Measurements from ENCODE around the gene RBCK1.

The RBCK1 gene

DNA sequence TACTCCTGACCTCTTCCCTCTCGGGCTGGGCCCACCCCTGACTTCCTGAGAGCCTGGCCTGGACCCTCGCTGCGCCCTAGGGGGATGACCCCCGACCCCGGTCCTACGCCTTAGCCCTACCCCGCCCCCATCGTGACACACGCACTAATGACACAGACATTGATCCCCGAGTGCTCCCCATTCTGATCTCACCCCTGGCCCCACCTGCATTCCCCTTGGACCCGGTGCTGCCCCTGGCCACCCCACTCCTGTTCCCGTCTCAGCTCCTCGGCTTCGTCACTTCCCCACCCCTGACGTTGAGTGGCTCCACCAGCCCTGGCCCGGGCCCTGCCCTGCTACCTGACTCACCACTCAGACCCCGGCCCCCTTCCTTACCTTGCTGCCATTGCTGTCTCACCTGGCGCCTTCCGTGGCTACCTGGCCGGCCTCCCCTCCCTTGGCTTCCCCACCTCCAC is 12.1 kb downstream of the RBCK1 start:
- peak; percentile 78 for DNase-seq

DNA sequence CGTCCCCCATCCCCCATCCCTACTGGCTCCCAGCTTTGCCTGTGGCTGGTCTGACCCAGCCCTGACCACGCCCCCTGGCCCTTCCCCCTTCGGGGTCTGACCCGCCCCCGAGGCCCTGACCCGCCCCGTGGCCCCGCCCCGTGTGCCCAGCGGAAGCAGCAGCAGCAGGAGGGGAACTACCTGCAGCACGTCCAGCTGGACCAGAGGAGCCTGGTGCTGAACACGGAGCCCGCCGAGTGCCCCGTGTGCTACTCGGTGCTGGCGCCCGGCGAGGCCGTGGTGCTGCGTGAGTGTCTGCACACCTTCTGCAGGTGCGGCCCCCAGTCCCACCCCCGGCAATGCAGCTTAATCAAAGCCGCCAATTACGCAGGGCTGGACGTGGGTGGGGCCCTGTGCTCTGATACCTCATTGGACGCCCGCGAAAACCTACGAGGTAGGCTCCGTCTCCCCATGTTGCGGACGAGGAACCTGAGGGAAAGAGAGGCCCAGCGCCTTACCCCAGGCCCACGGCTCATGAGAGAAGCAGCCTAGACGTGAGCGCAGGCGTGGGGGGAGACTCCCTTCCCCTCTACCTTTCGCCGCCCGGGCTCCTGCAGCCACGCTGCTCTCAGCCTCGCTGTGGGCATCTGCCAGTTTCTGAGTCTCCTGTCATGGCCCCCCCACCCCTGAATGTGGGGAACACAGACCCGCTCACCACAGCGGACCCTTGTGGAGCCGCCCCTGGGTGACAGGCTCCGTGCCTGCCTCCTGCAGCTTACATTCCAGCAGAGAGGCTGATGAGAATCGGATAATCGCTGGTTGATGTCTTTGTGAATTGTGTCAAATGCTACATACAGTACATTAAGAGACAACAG is 12.8 kb downstream of the RBCK1 start:
- DNase-seq, result peak; percentile 88

DNA sequence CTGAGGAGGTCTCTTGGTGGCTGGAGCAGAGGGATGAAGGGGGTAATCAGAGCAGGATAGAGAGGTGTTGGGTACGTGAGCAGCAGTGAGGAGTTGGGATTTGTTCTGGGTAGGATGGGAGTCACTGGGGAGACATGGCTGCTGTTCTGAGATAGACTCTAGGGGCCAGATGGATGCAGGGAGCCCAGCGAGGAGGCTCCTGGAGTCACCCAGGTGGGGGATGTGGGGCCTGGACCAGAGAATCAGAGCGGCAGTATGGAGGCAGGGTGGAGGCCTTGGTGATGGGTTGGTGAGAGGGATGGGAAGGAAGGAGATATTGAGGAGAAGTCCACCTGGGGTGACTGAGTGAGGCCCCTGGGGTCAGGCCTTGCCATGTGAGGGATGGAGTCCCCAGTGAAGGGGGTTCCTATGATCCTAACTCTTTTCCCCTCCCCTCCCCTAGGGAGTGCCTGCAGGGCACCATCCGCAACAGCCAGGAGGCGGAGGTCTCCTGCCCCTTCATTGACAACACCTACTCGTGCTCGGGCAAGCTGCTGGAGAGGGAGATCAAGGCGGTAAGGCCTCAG is 13.7 kb downstream of the RBCK1 start:
- no peak for DNase-seq

DNA sequence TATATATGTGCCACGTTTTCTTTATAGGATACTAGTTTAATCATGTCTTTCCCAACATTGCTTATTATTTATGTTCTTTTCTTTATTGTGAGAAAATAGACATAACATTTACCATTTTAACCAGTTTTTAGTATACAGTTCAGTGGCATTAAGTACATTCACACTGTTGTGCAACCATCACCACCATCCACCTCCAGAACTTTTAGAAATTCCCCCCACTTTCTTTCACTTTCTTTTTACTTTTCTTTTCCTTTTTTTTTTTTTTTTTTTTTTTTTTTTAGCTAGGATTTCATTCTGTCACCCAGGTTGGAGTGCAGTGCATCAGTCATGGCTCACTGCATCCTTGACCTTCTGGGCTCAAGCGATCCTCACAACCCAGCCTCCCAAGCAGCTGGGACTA is 18.5 kb downstream of the RBCK1 start:
- DNase-seq, result no peak

DNA sequence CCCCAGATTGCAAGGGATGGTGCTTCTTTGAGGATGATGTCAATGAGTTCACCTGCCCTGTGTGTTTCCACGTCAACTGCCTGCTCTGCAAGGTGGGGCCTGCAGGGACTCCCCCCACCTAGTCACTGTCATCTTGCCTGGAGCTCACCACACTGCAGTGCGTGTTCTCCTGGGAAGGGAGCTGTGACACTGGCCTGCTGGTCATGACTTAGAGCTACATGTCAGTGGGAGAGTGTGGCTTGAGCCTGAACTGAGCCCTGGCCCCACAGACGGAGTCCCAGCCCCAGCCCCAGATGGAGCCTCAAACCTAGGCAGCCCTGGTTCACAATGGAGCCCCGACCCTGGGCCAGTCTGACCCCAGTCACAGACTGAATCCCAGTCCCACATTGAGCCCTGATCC is 19.3 kb downstream of the RBCK1 start:
- DNase-seq, result no peak

DNA sequence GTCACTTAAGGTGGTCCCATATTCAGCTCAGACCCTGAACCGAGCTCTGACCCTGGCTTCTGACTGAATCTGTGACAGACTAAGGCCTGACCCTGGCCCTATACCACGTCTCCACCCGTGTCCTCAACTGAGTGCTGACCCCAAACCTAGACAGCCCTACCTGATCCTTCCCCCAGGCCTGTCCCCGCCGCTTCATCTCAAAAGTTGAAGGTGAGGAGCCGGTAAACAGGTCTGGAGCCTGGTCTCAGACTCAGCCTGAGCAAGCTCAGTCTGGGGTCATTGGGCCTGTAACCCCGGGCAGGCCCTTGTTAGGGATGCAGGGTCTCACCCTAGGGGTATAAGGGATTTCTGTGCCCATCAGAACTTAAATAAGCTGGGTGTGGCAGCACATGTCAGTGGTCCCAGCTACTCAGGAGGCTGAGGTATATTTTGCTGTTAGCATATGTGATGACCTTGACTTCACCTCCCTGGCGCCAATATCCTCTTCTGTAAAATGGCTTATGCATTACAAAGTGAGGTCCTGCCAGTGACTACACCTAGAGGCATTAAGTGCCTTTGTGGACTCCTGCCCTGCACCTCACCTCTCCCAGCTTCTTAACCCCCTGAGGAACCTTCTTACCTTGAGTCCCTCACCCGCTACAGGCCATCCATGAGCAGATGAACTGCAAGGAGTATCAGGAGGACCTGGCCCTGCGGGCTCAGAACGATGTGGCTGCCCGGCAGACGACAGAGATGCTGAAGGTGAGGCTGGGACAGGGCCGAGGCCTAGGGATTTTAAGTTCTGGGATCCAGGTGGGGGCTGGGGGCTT is 20.0 kb downstream of the RBCK1 start:
- no peak for DNase-seq

DNA sequence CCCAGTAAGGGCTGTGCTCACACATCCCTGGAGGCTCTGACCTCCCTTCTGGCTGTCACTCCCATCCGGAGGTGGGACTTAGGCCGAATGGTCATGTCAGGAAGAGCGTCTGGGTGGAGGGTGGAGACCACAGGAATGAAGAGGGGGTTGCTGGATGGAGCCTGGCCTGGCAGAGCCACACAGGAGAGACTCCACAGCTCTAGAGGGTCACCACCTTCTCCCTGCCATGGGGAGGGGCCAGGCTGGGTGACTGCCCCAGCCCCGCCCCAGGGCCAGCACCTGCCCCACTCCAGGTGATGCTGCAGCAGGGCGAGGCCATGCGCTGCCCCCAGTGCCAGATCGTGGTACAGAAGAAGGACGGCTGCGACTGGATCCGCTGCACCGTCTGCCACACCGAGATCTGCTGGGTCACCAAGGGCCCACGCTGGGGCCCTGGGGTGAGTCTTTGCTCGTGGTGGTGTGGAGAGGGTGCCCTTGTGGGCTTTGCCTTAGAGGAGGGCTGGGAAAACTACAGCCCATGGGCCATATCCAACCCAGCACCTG is 20.6 kb downstream of the RBCK1 start:
- no peak for DNase-seq

DNA sequence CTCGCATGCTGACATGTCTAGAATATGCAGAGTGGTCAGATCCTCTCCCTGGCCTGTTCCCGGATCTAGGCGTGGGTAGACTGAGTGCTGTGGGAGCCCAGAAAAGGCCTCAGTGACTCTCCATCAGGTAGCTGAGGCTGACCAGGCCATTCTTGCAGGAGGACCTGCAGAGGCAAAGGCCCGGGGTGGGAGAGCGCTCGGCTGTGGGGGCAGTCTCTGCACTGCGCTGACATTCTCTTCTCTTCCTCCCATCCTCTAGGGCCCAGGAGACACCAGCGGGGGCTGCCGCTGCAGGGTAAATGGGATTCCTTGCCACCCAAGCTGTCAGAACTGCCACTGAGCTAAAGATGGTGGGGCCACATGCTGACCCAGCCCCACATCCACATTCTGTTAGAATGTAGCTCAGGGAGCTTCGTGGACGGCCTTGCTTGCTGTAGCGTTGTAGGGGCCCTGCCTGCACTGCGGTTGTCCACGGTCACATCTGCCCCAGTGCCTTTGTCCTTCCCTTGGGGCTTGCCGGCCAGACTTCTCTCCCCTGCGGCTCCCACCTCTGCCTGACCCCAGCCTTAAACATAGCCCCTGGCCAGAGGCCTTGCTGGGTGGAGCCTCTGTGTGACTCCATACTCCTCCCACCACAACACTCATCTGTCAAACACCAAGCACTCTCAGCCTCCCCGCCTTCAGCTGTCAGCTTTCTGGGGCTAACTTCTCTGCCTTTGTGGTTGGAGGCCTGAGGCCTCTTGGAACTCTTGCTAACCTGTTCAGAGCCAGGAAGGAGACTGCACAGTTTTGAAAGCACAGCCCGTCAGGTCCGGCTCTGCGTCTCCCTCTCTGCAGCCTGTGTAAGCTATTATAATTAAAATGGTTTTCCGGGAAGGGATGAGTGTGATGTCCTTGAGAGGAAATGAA is 22.2 kb downstream of the RBCK1 start:
- no peak for DNase-seq

DNA sequence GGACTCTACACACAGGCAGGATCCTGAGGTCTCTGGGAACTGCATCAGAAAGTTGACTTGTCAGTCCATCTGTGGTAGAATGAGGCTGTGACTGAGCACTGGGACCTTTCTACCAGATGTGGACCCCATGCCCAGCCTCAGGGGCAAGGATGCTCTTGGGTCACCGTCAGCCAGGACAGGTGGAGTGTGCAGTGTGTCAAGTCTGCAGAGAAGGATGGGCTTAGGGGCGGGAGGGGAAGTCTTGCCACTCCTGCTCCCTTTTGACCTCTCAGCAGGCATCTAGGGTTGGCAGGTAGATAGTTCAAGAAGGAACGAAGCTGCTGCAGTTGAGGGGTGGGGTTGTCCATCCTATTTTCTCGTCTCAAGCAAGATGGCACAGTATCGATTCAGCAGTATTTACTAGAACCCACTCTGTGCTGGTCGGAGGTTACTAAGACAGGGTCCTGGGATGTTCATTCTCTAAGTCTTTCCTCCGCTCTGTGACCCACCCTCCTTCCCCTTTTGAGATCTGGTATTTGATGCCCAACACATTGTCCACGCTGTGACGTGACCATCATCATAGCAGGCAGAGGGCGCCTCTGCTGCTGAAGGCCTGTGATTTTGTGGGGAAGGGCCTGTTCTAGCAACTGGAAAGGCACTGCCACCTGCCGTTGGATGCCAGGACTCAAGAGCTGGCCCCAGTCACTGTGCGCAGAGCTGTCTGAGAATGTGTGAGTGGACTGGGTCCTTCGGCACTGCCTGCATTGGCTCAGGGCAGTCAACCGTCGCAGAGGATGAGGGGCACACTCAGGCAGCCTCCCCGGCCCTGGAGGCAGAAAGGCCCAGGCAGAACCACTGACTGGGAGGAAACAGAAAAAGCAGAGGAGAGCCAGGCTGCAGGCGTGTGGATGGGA is 23.2 kb downstream of the RBCK1 start:
- peak; percentile 10 for DNase-seq

DNA sequence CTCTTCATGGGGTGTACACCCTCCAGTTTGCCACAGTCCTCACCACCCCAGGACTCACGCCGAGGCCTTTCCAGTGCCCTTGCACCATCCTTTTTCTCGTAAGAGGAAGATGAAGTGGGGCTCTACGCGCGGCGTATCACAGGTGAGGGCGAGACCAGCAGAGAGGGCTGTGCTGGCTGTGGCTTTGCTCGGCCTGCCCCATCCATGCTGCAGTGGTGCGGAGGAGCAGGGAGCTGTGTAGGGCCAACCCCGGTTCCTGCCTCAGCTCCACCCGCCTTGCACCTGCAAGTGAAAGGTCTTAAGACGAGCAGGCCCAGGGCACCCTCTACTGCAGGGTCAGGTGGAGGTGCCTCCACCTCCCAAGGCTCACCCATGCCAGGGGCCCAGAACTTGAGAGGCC is 24.1 kb downstream of the RBCK1 start:
- DNase-seq, result no peak

DNA sequence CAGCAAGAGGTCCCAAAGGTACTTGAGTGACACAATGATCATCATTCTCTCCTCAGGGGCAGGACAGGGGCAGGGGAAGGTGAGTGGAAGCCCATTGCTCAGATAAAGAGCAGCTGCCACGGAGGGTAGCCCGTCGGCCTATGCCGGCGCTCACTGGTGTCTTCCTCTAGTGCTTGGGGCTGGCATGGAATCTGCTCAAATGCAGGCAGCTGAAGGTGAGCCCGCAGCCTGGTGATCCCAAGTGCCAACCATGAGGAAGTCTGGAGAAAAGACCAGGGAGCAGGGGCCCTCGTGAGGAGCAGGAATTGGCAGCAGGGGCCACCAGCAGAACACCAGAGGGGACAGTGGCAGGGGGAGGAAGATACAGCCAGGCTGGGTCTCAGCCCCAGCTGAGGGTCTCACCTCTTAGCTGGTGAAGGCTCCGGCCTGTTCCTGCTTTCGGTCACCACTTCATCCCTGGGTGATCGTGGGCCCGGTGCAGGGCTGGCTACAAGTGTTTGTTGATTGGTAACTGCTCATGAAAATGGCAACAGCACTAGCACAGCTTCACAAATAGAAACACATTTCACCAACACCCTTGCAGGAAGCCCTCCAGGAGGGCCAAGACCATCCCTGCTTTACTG is 24.7 kb downstream of the RBCK1 start:
- DNase-seq, result no peak

DNA sequence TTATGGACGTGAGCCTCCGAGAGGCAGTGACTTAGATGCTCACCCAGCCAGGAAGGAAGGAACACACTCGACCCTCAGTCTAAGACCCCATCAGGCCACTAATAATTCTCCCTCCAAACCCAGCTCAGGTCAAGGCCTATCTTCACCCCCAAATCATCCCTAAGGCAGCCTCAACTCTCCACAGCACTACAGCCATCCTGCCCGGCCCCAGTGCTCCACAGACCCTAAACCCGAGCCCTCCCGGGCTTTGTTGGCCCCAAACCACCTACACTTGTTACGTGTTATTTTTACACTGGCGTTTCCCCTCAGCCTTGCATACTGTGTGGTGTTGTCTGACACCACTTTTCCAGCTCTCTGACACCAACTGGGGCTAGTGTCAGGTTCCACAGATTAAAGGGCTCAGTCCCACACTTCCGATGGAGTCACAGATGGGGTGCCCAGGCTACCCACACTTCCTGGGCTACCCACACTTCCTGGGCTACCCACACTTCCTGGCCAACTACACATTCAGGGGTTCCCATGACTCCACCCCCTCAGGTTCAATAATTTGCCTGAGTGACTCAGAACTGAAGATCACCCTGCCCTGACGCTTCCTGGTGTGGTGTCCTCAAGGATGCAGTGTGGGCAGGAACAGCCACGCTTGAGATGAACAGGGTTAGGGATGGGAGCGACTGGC is 25.3 kb downstream of the RBCK1 start:
- no peak for DNase-seq

DNA sequence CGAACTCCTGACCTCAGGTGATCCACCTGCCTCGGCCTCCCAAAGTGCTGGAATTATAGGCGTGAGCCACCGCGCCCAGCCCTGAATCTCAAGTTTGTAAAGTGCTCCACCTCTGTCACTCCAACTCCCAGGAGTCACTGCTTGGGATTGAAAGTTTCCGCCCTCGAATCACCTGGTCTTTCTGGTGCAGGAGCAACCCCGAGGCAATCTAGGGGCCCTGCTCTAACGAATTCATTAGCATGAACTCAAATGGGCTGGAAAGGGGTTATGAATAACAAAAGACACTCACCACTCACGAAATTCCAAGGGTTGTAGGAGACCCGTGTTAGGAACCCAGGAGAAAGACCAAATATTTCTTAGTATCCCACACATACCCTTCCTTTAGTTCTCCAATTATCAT is 26.1 kb downstream of the RBCK1 start:
- no peak for DNase-seq

DNA sequence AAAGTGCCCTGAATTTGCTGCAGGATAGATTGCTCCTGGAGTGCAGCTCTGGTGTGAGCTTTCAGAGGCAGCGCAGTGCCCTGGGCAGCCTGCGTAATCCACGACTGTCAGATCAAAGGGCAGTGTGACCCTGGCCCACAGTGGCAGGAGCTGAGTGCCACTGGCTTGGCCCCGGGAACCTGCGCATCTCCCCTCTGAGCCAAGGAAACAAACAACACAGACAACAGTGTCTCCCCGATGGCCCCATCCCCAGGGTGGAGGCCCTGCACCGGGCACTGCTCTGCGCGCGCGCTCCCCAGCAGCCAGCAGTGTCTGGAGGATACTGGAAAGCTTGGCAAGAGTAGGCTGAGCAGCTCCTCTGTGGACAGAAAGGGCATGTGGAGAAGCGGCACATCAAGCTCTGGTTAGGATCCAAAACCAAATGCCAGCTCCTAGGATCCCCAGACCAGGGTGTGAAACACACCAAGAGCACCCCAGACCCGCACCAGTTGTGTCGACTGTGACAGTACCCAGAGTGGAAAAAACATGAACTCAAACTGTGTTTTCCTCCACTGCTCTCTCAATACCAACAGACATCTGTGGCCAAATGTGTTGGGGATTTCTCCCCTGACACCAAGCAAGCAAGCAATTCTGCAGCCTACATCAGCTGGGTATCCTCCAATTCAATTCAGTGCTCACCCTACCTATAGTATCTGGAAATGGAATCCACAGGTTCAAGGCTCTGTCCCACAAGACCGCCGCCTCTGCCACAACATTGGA is 26.7 kb downstream of the RBCK1 start:
- DNase-seq, result no peak

DNA sequence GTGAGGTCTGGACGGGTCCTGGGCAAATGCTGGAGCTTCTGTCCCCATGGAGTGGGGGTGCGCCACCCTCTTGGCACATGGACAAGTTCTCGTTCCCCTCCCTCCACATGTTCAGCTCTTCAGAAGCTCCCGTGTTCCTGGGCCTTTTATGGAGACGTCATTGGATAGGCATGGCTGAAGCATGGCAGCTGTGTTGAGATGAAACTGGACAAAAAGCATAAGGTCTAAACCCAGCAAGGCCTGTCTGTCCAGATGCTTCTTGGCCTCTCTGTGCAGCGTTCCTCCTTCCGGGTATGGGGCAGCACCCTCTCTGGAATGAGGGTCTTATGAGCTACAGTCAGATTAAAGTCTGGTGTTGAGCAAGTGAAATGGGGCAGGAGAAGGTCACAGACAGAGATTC is 27.5 kb downstream of the RBCK1 start:
- DNase-seq, result no peak

DNA sequence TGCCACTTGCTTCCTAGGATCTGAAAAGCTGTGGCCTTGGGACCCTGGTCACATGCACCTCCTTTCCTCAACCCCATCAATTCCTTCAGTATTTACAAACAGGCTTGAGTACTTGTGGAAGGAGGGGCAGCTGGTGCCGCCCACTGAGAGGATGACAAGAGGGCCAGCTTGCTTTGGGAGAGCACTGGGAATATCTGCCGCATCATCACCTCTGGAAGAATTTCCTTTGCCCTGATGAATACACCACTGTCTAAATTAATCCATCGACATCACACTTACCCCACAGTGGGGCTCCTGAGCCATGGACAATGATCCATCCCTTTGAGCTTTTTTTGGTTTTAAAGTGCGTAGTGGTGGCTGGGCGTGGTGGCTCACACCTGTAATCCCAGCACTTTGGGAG is 28.4 kb downstream of the RBCK1 start:
- no peak for DNase-seq

DNA sequence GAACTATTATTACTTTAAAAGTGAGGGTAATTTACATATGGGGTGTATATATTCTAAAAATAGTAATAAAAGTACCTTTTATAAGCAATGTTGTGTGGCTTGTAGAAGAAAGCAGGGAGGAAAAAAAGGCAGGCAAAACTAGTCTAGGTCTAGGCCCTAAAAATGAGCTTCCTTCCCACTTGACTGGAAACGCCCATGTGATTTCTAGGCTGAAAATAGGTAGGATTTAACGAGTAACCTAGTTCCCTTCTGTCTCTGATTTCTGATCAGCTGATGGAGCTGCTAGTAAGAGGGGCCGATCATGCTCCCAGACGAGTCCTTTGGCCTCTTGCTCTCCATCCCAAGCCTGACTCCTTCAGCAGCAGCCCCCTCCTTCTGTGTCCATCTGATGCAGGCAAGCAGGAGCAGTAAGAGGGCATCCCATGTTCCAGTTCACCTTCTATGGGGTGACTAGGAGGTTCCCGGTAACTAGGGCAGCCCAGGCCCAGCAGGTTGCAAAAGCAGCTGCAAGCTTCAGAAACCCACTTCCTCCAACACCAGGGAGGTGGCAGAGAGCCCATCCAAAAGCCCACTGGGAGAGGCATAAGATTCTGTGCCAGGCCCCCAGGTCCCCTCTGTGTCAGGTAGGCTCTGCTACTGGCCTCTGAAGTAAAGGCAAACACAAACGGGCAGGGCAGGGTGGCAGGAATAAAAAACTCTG is 29.8 kb downstream of the RBCK1 start:
- no peak for DNase-seq

DNA sequence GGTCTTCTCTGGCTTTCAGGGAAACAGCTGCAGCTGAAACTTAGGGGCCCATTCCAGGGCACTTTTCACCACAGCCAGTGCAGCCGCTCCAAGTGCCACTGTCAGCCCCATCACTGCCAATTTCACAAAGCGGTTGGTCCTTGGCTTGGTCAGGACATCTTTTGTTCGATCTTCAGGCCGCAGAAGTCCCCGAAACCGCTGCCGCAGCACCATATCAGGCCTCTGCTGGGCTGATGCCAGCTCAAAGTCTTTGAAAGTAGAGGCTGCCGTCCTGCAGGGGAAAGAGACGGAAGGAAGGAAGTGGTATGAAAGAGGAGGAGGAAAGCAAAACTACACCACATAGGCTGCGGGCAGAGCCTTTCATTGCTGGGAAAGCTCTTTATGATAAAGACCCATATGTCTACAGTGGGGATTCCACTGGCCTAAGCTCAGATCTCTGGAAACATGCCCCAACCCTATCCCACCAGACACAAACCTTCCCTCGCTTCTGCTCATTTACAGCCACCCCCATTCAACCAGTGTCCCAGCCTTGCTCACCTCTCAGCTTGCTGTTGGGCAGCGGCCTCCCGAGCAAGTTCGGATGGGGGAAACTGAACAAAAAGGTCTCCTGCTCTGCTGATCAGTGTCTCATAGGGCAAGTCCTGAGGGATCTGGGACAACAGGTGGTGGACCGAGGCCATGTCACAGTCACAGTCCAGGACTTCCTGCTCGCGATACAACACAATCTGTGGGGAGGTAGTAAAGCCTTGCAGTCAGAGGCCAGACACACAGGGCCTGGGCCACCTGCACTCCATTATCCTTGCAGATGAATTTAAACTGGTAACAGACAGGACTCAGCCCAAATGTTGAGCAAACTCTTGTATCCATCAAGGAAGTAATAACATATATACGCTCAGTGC is 30.7 kb downstream of the RBCK1 start:
- no peak for DNase-seq
